Measurements from ENCODE around the gene SRMS.

SRMS gene

DNA sequence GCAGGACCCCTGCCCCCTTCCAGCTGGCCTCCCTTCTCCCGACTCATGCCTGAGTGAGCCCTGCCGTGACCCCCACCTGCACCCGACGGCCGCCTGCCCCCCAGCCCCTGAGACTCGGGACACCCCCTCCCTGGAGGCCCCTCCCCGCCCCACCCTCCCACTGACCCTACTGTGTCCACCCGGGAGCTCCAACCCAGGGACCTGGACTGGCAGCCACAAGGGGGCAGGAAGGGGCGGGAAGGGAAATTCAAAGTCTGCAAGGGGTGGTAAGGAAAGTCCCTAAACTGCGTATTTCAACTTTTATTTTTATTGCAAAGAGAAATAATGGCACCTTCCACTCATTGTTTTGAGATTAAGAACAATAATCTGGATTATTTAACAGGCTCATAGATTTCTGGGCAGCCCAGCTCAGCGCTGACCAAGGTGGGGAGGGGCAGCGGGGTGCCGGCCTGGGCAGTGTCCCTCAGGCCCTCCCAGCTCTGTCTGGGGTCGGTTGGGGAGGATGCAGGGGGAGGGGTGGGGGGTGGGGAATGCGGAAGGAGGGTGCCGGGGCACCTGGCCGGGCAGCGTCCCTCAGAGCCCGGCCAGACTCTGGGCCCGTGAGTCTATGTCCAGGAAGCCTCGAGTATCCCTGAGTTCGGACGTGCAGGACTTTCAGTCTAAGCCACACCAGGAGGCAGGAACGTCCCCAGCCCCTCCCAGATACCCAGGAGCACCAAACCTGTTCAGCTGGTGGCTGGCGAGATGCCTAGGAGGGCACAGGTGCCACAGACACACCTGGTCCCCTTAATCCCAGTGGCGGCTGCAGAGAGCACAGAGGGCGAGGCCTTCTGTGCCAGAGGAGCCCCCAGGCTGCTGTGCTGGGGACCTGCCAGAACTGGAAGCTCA lies 9.1 kb downstream of the SRMS start:
- DNase-seq (ENCODE audit: low read depth), result no peak

DNA sequence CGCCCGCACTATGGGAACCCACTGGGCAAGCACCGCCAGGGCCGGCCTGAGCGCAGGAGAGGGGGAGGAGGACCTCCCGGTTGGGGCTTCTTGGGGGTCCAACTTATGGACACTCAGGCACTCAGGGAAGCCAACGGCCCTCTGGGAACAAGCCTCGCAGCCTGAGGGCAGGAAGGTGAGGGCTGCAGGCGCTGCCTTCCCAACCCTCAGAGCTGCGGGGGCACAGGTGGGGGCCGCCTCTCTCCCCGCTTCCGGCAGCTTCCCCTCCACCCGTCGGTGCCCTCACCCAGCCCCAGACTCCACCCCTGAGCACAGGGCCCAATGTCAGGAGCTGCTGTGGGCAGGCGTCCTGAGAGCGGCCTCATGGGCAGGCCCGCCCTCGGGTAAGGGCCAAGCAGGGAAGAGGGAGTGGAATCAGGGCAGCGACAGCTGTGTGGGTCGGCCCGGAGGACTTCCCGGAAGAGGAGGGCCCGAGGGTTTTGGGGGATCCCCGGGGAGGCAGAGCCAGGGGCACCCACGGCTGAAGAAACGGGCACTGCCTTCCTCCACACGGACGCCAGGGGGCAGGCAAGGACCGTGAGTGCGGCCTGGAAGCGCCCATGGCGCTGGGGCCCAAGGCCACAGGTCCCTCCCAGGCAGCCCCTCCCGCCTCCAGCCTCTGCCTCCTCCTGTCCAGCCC lies 9.9 kb downstream of the SRMS start:
- peak; percentile 27 for DNase-seq (ENCODE audit: low read depth)

DNA sequence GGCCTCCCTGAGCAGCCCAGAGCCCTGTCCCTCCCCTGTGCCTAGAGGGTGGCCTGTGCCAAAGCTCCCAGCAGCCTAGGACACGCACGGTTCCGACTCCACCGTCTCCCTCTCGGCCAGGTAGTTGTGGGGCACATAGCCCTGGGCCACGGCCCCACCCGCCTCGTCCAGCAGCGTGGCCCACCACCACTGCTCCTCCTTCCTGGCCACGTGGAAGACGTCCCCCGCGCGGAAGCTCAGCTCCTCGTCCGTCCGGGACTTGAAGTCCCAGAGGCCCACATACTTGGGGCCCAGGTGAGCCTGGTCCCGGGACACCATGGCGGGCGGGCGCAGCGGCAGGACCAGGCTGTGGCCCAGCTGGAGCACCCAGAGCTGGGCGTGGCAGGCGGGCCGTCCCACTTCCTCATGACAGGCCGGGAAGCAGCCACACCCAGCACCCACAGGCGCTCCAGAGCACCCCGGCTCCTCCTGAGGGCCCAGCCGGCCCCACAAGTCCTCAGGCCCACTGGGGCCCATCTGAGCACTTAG lies 10.5 kb downstream of the SRMS start, which contains the start of gene PTK6:
PTK6 (minus strand) TSS at position 380 of the 528 bp plus-strand sequence; CDS start at position 318, 62 bp downstream.
- DNase-seq (ENCODE audit: low read depth), result no peak

DNA sequence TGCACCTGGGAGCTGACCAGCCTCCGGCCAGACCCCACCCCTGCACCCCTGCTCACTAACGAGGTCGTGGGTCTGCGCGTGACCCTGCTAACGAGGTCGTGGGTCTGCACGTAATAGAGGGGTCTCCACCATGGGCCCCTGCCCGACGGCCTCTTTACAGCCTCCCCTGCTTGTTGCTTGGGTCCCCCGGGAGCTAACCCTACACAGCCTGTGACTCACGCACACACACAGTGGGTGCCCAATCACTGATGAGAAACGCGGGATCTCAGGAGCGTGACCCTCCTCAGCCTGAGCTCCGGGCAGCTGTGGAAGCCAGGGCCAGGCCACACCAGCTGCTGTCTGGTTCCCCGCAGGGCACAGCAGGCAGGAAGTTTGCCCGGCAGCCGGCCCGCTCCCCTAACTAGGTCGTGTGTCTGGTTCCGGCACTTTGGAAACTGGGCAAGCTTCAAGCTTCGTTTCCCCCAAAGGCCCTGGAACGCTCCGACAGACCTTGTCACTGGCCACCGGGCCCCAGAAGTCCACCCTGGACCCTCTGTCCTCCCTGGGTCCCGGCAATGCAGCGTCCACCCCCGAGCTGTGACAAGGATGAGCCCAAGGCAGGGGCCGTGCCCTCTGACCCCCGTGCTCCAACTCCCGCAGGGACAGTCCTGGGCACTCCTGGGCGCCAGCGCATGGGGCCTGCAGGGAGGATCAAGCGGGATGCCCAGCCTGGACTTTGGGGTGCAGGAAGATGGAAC lies 11.1 kb downstream of the SRMS start:
- DNase-seq (ENCODE audit: low read depth), result no peak

DNA sequence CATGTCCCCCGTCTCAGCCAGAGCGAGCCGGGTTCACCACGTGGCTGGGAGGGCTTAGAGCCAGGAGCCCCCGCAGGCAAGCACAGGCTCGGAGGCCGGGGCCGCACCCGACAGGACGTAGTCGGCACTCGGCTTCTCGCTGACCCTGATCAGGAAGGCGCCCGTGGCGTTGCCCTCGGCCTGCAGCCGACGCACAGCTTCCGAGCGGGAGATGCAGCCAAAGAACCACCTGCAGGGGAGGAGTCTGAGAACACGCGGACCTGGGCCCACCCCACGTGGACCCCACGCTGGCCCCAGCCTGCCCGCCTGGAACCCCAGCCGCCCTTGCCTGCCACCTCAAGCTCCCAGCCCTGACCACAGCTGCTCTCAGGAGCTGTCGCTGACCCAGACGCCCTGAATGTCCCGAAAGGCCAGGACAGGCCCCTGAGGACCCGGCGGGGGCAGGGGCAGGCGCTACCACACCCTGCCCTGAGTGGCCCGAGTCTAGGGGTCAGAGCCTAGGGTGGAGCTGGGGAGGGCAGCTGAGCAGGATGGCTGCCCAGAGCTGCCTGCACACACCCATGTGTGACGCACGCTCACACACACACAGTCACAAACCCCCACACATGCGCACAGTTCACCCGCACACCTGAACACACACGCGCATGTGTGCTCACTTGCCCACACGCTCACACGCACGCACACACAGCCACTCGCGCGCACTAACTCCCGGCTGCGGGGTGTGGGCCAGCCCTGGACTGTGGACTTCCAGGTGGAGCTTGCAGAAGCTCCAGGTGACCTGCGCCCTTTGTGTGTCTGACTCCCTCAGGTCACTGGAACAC lies 12.5 kb downstream of the SRMS start:
- DNase-seq (ENCODE audit: low read depth), result no peak

DNA sequence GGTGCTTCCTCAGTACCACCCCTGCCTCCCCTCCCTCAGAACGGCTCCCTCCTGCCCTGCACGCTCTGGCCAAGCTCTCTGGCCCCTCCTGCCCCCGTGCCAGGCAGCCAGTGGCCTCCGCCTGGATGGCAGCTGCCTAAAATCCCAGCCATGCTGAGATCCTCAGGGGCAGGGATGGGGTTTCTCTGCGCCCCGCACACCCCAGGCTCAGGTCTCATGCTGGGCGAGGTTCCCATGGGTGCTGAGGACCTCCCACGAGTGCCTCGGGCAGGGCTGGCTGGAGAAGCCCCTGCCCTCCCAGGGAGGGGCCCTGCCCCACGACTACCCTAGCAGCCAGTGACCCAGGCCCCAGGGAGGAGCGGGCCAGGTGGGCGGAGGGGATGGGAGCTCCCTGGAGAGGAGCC lies 13.1 kb downstream of the SRMS start:
- no peak for DNase-seq (ENCODE audit: low read depth)

DNA sequence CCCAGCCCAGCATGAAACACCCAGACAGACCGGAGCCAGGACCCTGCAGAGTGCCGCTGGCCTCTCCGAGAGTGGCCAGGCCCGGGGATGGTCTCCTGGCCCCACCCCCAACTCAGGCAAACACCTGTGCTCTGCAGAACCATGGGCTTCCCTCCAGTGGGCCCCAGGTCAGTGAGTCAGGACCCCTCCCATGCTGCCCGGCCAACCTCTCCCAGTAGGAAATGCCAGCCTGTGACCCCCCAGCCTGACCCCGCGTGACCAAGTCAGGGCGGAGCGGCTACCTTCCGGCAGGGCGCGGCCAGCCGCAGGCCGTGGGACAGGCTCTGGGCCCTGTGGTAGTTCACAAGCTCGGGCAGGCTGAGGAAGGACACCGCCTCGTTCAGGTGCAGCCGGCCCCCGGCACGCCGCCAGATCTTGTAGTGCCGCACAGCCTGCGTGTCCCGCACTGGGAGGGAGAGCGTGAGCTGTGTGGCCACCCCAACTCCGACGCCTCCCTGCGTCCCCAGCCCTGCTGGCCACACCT lies 13.6 kb downstream of the SRMS start:
- DNase-seq (ENCODE audit: low read depth), result no peak

DNA sequence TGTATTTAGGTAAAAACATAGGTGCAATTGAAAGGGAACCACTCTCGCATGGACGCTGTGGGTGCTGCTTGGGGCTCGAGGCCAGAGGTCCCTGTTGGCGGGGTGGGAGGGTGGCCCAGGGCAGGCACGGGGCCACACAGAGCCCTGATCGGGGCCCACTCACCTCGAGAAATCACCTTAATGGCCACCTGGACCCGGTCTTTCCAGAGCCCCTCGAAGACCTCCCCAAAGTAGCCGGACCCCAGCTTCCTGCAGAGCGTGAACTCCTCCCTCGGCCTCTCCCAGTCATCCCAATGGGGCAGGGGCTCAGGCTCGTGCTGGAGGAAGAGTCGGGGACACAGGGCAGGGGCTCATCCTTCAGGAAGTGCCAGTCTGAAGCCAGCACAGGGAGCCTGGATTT lies 14.2 kb downstream of the SRMS start:
- DNase-seq (ENCODE audit: low read depth), result no peak

DNA sequence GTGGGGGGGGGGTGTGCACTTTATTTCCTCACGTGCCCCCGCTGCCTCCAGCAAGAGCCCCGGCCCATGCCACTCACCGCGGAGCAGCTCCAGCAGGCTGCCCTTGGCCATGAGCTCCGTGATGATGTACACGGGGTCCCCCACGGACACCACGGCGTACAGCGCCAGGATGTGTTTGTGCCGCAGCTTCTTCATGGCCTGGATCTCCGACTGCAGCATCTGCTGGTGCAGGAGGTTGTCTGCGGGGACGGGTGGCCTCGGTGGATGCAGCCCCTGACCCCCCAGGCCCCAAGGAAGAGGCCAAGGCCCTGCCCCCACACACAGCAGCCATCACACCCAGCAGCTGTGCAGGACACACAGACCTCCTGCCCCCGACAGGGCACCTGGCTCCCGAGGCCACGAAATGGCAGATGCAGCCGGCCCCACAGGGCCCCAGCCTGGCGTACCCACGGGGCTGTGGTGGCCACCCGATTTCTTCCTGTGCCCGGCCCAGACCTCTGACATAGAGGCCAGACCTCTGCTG lies 15.0 kb downstream of the SRMS start:
- DNase-seq (ENCODE audit: low read depth), result no peak

DNA sequence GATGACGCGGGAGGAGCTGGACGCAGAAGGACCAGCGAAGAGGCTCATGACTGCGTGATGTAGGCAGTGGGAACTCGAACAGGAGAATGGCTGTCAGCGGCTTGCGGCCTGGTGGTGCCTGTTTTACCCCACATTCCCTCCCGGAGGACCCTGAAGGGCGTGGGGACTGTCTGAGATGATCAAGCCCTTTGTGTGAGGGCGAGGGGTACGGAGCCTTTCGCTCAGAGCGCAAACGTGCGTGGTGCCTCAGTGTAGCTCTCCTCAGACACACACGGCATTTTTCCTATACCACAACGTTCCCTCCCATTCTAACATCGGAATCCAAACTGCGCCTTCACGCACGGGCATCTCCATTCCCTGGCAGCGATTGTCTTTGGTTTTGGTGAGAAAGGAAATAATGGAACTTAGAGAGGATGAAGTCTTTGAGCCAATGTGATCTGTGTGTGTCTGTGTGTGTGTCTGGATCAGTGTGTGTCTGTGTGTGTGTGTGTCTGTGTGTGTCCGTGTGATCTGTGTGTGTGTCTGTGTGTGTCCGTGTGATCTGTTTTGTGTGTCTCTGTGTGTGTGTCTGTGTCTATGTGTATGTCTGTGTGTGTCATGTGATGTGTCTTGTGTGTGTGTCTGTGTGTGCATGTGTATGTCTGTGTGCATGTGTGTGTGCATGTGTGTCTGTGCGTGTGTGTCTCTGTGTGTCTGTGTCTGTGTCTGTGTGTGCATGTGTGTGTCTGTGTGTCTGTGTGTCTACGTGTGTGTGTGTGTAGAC lies 15.7 kb downstream of the SRMS start:
- no peak for DNase-seq (ENCODE audit: low read depth)

DNA sequence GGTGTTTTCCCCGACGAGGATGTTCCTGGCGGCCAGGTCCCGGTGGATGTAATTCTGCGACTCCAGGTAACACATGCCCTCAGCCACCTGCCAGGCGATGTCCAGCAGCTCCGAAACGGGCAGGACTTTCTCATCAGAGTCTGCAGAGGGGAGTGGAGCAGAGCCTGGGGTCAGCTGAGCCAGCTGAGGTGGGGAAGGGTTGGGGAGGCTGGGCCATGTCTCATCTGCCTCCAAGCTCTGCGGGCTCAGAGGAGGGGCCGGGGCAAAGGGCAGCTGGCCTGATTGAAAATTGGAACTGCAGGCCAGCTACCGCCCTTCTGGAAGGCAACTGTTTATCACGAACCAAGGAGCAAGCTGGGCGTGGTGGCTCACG lies 16.8 kb downstream of the SRMS start:
- DNase-seq (ENCODE audit: low read depth), result no peak

DNA sequence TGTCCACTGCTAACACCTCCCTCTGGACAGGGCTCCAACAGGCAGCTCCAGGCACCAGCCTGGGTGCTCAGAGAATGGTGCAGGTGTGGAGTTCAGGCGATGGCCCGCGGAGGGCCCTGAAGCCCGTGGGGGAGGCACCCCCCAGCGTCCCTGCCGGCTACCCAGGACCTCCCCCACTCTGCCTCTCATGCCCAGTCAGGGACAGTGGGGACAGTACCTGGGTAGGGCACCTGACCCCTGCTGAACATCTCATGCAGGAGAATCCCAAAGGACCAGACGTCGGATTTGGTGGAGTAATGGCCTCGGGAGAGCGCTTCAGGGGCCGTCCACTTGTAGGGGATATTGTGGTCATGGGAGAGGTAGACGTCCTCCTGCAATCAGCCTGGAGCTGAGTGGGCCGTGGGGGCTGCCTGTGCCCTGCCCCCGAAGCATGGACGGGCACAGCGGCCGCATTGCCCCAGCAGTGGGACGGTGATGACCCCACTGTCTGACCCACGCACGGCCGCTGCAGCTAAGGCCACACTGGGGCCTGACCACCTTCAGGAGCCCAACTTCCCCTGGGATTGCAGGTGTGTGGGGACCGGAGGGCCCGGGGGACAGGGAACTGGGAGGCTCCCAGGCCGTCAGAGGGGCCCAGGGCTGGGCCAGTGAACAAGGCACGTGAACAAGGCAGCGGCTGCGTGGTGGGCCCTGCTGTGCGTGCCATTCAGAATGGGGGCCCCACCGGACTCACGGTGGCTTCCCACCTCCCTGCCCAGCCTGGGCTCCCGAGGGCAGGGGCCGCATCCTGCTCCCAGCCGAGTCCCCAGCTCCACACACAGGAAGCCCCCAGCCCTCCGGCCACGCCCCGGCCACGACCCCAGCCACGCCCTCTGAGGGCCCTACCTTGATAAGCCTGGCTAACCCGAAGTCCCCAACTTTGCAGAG lies 17.4 kb downstream of the SRMS start:
- no peak for DNase-seq (ENCODE audit: low read depth)

DNA sequence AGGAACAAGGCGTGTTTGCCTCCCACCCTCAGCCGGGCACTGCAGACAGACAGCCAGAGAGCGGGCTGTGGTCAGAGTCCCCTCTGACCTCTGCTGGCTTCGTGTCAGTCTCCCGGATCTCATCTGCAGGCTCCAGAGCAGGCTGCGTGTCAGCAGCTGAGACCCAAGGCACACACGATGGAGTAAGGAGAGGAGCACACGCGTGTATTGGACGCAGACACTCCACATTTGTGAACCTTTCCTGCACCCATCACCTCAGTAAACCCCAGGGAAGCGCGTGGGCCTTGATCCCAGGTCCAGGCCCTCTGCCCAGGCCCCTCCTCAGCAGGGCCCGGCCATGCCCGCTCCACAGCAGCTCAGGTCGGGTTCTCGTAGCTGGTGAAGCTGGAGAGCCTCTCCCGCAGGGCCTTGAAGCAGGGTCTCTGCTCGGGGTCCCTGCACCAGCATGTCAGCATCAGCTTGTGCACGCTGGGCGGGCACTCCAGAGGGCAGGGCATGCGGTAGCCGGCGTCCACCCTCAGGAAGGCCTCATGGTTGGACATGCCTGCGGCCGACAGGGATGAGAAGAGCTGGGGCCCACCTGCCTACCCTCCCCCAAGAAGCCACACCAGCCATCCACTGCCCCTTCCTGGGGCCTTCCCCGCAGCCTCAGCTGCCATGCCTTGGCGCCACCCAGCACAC lies 18.2 kb downstream of the SRMS start:
- DNase-seq (ENCODE audit: low read depth), result no peak

DNA sequence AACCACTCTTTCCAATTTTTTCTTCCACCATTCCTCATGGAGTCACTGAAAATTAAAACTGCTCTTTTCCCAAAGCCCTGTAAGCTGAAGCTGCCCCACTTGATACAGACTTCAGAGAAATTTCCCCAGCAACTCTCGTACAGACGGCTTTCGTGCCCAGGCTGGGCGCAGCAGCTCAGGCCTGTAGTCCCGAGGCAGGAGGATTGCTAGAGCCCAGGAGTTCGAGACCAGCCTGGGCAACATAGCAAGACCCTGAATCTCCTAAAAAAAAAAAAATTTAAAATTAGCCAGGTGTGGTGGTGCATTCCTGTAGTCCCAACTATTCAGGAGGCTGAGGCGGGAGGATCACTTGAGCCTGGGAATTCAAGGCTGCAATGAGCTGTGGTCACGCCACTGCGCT lies 20.4 kb downstream of the SRMS start:
- no peak for DNase-seq (ENCODE audit: low read depth)

DNA sequence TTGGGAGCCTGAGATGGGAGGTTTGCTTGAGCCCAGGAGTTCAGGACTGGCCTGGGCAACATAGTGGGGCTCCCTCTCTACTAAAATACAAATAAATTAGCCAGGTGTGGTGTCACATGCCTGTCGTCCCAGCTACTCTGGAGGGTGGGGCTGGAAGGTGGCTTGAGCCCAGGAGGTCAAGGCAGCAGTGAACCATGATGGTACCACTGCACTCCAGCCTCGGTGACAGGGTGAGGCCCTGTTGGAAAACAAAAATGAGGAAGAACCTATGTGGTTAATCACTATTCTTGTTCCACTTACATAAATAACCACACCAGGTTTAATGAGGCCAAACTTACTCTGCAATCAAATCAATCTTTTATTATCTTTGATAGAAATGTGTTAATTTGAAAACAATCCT lies 21.6 kb downstream of the SRMS start:
- DNase-seq (ENCODE audit: low read depth), result no peak

DNA sequence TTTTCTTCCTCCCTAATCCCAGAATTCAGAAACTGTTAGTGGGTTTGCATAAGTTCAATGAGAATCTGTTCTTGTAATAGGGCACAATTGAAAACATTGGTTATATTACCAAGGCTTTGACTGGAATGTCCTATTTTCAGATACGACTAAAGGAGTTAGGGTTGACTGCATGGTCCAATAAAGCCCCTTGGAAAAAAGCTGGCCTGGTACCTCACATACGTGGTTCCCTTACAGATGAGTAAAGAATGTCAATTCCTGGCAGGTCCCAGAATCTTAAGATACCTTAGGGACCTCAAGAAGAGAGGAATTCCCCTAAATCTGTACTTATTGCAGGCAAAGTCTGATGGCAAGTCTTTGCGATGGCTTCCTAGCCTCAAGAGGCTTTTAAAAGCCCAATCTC lies 22.4 kb downstream of the SRMS start:
- no peak for DNase-seq (ENCODE audit: low read depth)

DNA sequence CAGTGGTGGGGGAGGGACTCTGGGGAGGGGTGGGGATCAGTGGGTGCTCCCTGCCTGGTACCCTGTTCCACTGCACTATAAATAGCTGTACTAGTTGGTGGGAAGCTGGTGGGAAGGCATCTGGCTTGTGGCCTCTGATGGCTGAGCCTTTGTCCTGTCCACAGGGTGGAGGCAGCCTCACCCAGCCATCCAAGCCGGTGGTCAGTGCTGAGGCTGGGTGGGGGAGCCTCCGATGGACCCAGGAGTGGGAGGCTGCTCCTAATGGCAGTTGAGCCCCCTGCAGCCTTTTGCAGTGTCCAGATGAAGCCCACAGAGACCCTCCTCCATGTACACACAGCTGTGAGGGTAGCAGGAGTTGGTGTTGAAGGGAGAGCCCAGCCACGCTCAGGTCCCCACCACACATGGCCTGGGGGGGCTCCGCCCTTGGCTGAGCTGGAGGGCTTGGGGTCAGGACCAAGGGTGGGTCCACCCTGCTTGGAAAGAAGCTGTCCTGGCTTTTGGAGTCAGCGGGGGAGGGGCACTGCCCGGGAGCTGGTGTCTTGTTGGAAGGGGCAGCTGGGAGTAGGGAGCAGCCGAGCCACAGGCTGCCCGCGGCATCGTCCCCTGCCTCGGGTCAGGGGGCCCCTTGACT lies 24.5 kb downstream of the SRMS start:
- no peak for DNase-seq (ENCODE audit: low read depth)
